HL-60 (cell line): ENCODE measurements around the gene KCNQ1OT1.

Source experiments
- DNase-seq, 2 experiments: peaks; one replicate each; pipeline ENCODE4 v3.0.0-alpha.2; 2010 to 2020; ENCODE audit warnings: low read depth in 1 of 2, low spot score in 1 of 2
- H3K27ac ChIP-seq: fragments of 250-450 bp; sonication (Bioruptor Pico); replicated peaks from 2 replicates; pipeline ENCODE4 v1.5.1; 2020; ENCODE audit warnings: mild to moderate bottlenecking, moderate library complexity
- H3K27me3 ChIP-seq: fragments of 250-450 bp; sonication (Bioruptor Pico); 2 replicates; pipeline ENCODE4 v1.5.1; 2021; ENCODE audit warnings: mild to moderate bottlenecking, moderate library complexity; ENCODE audit not compliant: insufficient read depth, poor library complexity, severe bottlenecking
- H3K4me3 ChIP-seq: replicated peaks from 2 replicates; pipeline ENCODE4 v1.5.1; 2011; ENCODE audit warnings: mild to moderate bottlenecking, control low read depth, low read length; ENCODE audit not compliant: insufficient read depth
- GABPA ChIP-seq: IDR thresholded peaks from 2 replicates; pipeline ENCODE4 v1.6.1; 2012; ENCODE audit warnings: low read depth
- POLR2AphosphoS5 ChIP-seq: IDR thresholded peaks from 2 replicates; pipeline ENCODE4 v1.6.1; 2012; ENCODE audit warnings: low read depth
- SPI1 ChIP-seq: IDR thresholded peaks from 2 replicates; pipeline ENCODE4 v1.6.1; 2012; ENCODE audit warnings: low read depth, mild to moderate bottlenecking, borderline replicate concordance
- TF ChIP-seq, protein P1 (sequence below): IDR thresholded peaks from one replicate; pipeline ENCODE4 v1.5.1; 2011; ENCODE audit warnings: low read length, control low read depth, inconsistent platforms; ENCODE audit not compliant: insufficient read depth
- TF ChIP-seq, protein P2 (sequence below): IDR thresholded peaks from 2 replicates; pipeline ENCODE4 v1.6.1; 2012; ENCODE audit warnings: low read depth; ENCODE audit not compliant: insufficient replicate concordance

KCNQ1OT1 gene

DNA sequence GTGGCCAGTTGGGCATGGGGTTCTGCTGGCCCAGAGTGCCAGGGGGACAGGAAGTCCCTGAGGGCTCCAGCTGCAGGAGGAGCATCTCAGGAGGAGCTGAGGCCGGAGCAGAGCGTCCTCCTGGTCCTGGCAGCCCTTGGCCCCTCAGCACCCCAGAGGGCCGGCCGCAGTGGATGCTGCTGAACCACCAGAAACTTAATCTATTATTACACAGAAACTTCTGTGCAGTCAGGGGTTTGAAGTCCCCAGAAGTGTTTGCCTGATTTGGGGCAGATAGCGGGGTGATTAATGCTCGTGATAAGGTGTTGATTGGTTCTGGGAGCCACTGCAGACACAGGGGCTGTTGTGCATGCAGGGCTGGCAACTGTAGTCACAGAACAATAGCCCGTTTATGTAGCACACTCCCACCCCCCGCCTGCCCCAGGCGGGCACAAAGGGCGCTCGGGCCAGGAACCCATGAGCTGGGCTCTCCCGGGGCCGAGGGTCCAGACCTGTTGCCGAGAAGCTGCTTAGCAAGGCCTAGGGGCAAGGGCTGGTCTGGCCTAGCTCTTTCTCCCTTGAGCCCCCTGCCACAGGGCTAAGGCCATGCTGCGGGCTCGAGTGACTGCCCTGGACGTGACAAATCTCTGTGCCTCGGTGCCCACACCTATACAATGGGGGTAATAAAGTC lies 29.0 kb upstream of the KCNQ1OT1 start:
- Histone ChIP-seq H3K27ac (no peak overlapping the region), H3K27me3 (no peaks in the 10 kb centered on the region), H3K4me3 (no peak overlapping the region)
- DNase-seq = no peak
- no peak for TF ChIP-seq SPI1

DNA sequence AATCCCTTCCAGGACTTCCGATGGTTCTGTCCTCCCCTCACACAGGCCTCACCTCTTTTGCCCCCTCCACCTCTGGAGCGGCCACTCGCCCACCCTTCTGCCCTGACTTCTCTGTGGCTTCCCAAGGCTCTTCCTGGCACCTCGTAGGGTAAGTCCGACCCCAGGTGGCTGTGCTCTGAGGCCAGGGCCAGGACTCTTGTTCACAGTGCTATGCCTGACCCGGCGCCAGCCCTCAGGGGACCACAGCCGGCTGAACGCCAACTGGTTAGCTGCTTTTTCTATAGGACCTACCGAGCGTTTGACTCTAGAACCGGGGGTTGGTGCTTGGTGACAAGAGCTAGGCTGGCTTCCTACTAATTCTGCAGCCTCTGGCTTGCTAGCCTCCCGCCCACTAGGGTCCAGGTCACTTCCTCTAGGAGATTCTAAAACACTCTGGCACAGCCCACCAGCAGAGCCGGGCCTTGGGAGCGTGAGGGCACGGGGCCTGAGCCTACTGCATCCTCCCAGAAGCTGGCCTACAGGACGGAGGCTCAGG lies 28.4 kb upstream of the KCNQ1OT1 start:
- Histone ChIP-seq H3K27me3 (no peaks in the 10 kb centered on the region), H3K27ac (no peak overlapping the region), H3K4me3 (no peak overlapping the region)
- no peak for DNase-seq
- TF ChIP-seq GABPA (no peak), SPI1 (no peak), POLR2AphosphoS5 (no peak)
- TF ChIP-seq, protein P1, sequence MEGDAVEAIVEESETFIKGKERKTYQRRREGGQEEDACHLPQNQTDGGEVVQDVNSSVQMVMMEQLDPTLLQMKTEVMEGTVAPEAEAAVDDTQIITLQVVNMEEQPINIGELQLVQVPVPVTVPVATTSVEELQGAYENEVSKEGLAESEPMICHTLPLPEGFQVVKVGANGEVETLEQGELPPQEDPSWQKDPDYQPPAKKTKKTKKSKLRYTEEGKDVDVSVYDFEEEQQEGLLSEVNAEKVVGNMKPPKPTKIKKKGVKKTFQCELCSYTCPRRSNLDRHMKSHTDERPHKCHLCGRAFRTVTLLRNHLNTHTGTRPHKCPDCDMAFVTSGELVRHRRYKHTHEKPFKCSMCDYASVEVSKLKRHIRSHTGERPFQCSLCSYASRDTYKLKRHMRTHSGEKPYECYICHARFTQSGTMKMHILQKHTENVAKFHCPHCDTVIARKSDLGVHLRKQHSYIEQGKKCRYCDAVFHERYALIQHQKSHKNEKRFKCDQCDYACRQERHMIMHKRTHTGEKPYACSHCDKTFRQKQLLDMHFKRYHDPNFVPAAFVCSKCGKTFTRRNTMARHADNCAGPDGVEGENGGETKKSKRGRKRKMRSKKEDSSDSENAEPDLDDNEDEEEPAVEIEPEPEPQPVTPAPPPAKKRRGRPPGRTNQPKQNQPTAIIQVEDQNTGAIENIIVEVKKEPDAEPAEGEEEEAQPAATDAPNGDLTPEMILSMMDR = no peak
- TF ChIP-seq, protein P2, sequence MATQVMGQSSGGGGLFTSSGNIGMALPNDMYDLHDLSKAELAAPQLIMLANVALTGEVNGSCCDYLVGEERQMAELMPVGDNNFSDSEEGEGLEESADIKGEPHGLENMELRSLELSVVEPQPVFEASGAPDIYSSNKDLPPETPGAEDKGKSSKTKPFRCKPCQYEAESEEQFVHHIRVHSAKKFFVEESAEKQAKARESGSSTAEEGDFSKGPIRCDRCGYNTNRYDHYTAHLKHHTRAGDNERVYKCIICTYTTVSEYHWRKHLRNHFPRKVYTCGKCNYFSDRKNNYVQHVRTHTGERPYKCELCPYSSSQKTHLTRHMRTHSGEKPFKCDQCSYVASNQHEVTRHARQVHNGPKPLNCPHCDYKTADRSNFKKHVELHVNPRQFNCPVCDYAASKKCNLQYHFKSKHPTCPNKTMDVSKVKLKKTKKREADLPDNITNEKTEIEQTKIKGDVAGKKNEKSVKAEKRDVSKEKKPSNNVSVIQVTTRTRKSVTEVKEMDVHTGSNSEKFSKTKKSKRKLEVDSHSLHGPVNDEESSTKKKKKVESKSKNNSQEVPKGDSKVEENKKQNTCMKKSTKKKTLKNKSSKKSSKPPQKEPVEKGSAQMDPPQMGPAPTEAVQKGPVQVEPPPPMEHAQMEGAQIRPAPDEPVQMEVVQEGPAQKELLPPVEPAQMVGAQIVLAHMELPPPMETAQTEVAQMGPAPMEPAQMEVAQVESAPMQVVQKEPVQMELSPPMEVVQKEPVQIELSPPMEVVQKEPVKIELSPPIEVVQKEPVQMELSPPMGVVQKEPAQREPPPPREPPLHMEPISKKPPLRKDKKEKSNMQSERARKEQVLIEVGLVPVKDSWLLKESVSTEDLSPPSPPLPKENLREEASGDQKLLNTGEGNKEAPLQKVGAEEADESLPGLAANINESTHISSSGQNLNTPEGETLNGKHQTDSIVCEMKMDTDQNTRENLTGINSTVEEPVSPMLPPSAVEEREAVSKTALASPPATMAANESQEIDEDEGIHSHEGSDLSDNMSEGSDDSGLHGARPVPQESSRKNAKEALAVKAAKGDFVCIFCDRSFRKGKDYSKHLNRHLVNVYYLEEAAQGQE = no peak

GRCh38 chr11:2726964-2727363 lies 27.2 kb upstream of the KCNQ1OT1 start:
- TF ChIP-seq, protein P1 = no peak
- TF ChIP-seq GABPA (no peak), SPI1 (no peak), POLR2AphosphoS5 (no peak)
- TF ChIP-seq, protein P2 = no peak
- H3K4me3 ChIP-seq = no peak overlapping the region
- H3K27ac ChIP-seq = no peak overlapping the region
- DNase-seq = no peak
- no peaks in the 10 kb centered on the region for H3K27me3 ChIP-seq

- TF ChIP-seq, protein P2 = no peak
- TF ChIP-seq GABPA (no peak), POLR2AphosphoS5 (no peak), SPI1 (no peak)
- TF ChIP-seq, protein P1 = no peak
- Histone ChIP-seq H3K27ac (no peak overlapping the region), H3K27me3 (no peaks in the 10 kb centered on the region), H3K4me3 (no peak overlapping the region)
- DNase-seq = no peak
Observed at GRCh38 chr11:2725368-2726300, 25.8 kb upstream of the KCNQ1OT1 start.
